GM18909 (cell line): ENCODE data around the gene CRYBA2.
A peak's percentile ranks its signal among the peaks of the same experiment; 100 is the strongest.

Experiments
- ATAC-seq: cut with Tn5 transposase; IDR thresholded peaks from one replicate; pipeline ENCODE4 v1.9.1; 2021; ENCODE audit warnings: mild to moderate bottlenecking; ENCODE audit not compliant: unreplicated experiment, poor library complexity

Gene CRYBA2

DNA sequence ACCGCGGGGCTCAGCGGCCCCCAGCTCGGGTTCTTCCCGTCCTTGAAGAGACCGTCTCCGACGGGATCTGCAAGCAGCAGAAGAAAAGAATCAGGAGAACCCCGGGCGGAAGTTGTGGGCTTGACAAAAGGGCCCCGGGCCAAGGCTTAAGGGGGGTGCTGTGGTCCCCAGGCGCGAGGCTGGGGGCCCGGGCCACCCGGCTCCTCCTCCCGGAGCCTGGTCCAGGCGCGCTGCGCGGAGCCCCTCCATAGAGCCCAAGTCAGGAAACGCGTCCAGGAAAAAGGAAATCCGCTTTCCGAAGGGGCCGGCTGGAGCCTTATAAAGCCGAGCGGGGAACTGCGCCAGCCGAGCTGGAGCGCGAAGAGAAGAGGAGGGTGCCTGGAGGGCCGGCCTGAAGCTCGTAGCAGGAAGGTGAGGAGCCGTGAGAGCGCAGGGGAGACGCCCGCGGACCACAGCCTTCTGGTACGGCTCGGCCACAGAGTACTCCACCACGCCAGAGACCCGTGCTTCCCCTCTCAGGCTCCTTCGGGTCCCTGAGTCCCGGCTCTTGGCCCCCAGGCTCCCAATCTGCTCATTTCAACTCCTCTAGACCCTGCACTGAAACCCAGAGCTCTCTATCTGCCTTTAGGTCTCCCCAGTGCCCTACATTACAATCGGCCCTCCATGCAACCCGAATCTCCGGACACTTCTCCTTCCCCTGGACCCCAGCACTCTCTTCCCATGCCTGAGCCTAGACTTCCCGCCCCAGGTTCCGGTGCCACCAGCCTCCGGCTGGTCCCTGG lies 8.8 kb downstream of the CRYBA2 start:
- no peak for ATAC-seq

- ATAC-seq, result no peak
Observed at GRCh38 chr2:218983934-218984238, 9.3 kb downstream of the CRYBA2 start.

DNA sequence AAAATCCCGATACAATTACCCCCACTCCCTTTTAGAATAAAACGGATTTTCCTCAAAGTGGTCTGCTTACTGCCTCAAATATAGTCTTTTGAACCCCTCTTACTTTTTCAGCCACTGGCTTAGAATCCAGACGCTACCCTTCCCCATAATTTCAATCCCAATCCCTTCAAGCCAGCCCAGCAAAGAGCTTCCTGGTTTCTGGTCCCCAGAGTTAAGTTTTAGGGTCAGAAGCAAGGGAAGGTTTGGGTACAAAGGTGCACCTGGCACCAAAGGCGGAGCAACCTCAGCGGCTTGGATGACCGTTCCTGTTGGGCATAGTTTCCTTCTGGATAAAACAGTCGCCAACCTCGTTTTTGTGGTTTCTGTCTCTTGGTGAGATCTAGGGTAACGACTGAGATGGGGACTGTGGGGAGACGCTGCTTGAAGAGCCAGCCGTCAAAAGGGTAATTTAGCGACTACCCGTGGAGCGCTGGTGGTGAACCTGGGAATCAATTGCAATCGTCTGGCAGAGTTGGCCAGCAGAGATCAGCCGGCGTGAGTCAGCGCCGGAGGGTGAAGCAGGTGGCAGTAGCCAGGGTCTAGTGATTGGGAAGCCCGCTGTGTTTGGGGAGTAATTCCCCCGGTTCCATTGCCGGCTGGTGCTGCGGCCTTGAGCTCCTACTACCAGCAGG lies 9.8 kb downstream of the CRYBA2 start:
- ATAC-seq, result no peak

DNA sequence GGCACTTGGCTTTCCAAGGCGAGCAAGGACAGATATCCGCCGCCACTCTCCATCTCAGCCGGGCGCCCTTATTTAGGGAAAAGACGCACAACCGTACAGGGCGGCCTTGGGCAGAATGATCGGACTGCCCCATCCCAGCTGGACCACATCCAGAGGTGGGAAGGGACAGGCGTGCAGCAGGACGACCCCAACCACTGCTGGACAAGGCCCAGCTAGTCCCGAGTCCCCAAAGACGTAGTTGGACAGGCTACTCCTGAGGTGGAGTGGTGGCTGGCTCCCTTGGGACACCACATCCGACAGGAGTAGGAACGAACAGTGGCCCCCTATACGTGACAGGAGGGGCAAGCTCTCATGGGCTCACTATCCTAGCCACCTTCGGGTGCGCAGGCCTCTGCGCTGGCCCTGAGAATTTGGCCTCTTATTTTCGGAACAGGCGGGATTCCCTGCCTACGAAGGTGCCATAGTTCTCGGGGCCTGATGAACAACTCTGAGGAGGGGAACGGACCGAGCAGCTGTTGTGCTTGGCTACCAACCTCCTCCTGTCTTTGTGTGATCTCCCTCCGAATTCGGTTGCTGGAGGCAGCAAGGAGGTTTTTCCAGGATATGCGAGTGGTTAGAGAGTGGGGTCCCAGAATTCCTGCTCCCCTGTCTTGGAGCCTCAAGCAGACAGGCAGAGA lies 10.5 kb downstream of the CRYBA2 start:
- ATAC-seq, result no peak

GRCh38 chr2:218981881-218982585 lies 11.2 kb downstream of the CRYBA2 start:
- ATAC-seq, result no peak

- no peak for ATAC-seq
Observed at GRCh38 chr2:218981390-218981880, 11.8 kb downstream of the CRYBA2 start.

DNA sequence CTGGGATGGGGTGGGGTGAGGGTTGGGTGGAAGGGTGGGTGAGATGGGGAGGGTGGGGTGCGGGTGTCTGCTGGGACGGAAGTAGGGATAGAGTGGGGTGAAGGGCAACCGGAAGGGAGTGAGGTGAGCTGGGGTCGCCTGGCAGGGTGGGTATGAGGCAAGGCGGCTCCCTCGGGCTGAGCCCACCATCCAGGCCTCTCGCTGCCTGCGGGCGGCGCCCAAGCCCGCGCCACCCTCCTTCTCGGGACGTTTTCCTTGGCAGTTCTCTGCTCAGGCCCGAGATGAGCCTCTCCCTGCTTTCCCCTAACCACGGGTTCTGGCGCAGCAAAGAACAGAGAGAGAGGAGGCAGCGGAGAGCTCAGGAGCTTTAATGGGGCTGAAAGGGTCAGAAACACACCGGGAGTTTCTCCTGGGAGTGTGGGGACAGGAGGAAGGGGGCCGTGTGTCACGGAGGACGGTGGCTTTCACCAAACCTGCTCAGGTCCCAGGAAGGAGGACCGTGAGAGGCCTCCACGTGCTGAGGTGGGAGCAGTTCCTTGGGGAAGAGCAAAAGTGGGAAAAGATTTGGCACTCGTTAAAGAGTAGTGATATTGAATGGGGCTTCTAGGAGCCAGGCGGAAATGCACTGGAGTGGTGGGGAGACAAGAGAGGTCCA lies 12.4 kb downstream of the CRYBA2 start:
- no peak for ATAC-seq

- ATAC-seq, result peak; percentile 89
Observed at GRCh38 chr2:218979846-218980734, 13.1 kb downstream of the CRYBA2 start.

GRCh38 chr2:218975060-218975777 lies 18.0 kb downstream of the CRYBA2 start:
- no peak for ATAC-seq

DNA sequence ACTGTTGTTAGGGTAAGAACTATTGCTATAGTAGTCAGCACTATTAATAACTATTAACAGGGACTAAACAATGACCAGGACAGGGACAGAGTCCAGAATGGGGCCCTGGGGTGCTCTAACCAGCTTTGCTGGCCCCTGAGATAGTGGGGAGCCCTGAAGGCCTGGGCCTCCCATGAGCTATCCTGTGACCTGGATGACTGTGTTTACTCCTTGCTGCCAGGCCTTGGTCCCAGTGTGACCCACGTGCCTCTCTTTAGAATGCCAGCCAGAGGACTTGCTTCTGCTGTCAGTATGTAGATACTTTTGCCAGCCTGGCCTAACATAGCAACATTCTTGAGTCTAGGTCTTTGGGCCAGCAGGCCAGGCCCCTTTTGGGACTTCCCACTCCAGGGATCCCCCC lies 22.3 kb downstream of the CRYBA2 start:
- ATAC-seq, result no peak

GRCh38 chr2:218964041-218964771 lies 29.0 kb downstream of the CRYBA2 start:
- ATAC-seq, result no peak

DNA sequence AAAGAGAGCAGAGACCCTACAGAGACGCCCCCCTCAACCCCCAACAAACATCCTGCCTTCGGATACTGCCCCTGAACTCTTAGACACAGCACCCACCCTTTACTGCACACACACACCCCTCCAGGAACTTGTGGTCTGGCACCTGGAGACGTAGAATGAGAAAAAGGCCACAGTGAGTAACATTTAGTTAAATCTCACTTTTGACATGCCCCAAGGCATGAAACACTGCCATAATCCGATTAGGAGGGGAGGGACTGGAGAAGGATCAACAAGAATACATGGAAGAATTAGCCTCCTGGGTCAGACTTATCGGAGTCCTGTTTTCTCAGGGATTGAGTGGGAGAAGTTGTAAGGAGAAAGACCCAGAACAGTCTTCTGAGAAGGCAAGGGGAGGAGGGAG lies 29.6 kb downstream of the CRYBA2 start:
- ATAC-seq, result no peak

DNA sequence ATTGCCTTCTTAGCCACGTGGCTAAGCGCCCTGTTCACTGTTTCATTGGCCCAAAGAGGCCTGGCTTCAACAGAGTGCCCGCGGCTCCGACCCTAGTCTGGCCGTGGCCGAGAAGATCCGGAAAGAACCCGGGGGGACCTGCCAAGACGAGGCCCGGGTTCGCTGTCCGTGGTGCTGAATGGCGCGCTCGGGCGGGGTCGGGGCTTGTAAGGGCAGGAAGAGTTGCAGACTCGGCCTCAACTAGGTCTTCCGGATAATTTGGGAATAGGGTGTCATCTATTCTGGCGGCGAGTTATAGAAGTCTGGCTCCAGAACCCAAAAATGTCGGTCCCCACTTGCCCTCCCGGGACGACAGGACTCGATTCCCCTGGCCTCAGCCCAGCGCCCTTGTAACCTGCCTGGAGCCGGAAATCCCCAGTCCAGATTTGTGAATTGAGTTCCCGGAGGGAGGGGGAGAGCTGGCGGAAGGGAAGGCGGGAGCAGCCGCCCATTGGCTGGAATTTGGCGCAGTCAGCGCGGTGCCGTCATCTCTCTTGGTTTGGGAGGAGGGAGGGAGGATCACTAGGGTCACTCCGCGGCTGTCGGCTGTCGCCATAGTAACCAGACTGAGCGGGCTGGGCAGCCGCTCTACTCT lies 30.2 kb downstream of the CRYBA2 start:
- no peak for ATAC-seq

DNA sequence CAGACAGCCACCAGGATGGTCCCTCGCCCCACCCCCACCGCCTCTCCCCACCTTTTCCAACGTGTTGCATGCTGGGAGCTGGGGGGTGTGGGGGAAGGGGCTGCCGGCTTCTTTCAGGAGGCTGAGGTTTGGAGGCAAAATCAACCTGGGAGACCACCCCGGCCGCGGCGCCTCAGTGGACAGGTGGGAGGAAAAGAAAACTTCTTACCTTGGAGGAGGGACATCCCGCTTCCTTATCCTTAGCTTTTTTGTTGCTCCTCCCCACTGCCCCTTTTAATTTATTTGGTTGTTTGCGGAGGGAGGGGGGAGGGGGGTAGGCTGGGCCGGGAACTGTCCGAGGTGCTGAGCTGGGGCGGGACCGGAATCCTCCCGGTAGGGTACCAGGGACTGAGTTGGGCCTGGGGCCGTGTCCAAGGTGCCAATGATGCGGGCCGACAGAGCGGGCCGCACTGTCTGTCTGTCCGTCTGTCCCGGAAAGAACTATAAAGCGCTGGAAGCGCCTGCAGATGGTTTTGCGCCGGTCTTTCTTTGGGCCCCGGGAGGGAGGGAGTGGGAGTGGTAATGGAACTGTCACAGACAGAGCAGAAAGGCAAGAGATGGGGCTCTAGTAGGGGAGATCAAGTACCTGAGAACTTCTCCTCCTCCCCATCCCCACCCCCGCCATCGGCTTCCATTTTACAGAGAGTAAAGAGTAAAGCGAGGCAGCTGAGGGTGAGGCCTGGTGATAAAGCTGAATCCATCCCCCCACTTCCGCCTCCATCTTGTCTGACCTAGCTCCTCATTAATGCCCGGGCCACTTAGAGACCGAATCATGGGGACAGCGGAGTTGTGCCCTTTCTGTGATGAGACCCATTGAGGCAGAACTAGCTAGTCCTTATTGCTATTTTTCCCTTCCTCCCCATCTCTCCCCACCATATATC lies 31.3 kb downstream of the CRYBA2 start:
- ATAC-seq, result no peak

GRCh38 chr2:218961229-218961628 lies 32.0 kb downstream of the CRYBA2 start:
- no peak for ATAC-seq

DNA sequence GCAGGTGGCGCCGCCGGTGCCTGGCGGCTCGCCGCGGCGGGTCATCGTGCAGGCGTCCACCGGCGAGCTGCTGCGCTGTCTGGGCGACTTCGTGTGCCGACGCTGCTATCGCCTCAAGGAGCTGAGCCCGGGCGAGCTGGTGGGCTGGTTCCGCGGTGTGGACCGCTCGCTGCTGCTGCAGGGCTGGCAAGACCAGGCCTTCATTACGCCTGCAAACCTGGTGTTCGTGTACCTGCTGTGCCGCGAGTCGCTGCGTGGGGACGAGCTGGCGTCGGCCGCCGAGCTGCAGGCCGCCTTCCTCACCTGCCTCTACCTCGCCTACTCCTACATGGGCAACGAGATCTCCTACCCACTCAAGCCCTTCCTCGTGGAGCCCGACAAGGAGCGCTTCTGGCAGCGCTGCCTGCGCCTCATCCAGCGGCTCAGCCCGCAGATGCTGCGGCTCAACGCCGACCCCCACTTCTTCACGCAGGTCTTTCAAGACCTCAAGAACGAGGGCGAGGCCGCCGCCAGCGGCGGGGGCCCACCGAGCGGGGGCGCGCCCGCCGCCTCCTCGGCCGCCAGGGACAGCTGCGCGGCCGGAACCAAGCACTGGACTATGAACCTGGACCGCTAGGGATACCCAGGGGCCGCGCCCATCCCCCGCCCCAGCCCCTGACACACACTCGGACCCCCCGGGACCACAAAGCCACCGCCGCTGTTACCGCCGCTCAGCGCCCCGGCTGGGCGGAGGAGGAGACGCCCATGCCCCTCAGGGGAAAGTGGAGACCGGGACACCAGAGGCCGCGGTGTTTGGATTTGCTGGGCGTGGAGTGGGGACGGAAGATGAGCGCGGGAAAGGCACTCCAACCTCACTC lies 32.7 kb downstream of the CRYBA2 start:
- no peak for ATAC-seq
